Stomach smooth muscle (tissue), 2 donors: Measurements from ENCODE around the gene SLC25A24.
"Not testable (repeated sequence)": the region's sequence is repeated elsewhere in the genome, so short reads cannot be mapped to it uniquely, and the experiment has no call there.

Experiments used
- H3K27ac ChIP-seq: one replicate; pipeline ENCODE4 v1.7.0; 2013; ENCODE audit warnings: mild to moderate bottlenecking, low read length, inconsistent platforms
- H3K27me3 ChIP-seq, 2 donors: one replicate each; pipeline ENCODE4 v1.7.0; 2013; ENCODE audit warnings: low read length in 2 of 2; ENCODE audit not compliant: insufficient read depth in 2 of 2, control insufficient read depth in 1 of 2
- H3K36me3 ChIP-seq, 2 donors: one replicate each; pipeline ENCODE4 v1.7.0; 2013; ENCODE audit warnings: low read length in 2 of 2; ENCODE audit not compliant: control insufficient read depth in 2 of 2, insufficient read depth in 2 of 2
- H3K4me1 ChIP-seq: one replicate; pipeline ENCODE4 v1.7.0; 2013; ENCODE audit warnings: low read length; ENCODE audit not compliant: control insufficient read depth, insufficient read depth
- H3K4me3 ChIP-seq, 2 donors: one replicate each; pipeline ENCODE4 v1.7.0; 2013; ENCODE audit warnings: low read length in 2 of 2
- H3K9ac ChIP-seq, 2 donors: one replicate each; pipeline ENCODE4 v1.7.0; 2013; ENCODE audit warnings: low read length in 2 of 2, mild to moderate bottlenecking in 1 of 2
- H3K9me3 ChIP-seq, 2 donors: one replicate each; pipeline ENCODE4 v1.7.0; 2013; ENCODE audit warnings: low read length in 2 of 2; ENCODE audit not compliant: control insufficient read depth in 2 of 2
- donor health status: healthy.
- donor health status: Pancreatic carcinoma.

The SLC25A24 gene

DNA sequence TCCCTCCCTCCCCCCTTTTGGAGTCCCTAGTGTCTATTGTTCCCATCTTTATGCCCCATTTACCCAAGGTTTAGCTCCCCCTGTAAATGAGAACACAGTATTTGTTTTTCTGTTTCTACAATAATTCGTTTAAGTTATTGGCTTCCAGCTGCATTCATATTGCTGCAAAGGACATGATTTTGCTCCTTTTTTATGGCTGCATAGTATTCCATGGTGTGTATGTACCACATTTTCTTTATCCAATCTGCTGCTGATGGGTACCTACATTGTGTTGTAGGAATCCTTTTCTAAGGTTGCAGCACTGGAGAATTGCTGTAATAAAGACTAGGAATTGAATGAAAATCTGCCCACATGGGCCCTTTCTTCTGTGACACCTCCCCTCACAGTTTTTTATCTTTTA, 6.8 kb downstream of the SLC25A24 start:
- Histone ChIP-seq H3K27me3 (no peaks in the 10 kb centered on the region), H3K9me3 (no peaks in the 10 kb centered on the region), H3K4me3 (no peak overlapping the region), H3K4me1 (no peaks in the 10 kb centered on the region), H3K36me3 (peaks cover 0 to 3% of the 10 kb centered on the region in 2 donors), H3K9ac (no peak overlapping the region), H3K27ac (no peak overlapping the region)

DNA sequence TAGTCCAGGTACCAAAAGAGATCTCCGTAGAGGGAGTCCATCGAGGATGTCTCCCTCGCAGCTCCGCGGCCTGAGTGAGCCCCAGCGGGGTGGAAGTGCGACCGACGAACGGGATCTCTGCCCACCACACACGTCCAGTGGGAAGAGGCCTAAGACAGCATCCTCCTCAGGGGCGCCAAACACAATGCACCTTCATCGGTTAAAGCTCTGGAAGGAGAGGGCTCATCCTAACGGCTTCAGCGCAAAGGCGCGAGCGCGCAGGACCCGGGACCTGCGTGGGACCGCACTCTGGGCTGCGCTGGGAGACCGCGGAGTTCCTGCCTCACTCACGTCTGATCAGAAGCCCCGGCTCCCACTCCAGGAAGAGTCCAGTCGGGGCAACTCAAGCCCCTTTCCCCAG, 7.6 kb downstream of the SLC25A24 start:
- Histone ChIP-seq H3K36me3 (peaks cover 0 to 3% of the 10 kb centered on the region in 2 donors), H3K4me1 (no peaks in the 10 kb centered on the region), H3K4me3 (no peak overlapping the region), H3K27ac (no peak overlapping the region), H3K9me3 (no peaks in the 10 kb centered on the region), H3K9ac (no peak overlapping the region), H3K27me3 (no peaks in the 10 kb centered on the region)

DNA sequence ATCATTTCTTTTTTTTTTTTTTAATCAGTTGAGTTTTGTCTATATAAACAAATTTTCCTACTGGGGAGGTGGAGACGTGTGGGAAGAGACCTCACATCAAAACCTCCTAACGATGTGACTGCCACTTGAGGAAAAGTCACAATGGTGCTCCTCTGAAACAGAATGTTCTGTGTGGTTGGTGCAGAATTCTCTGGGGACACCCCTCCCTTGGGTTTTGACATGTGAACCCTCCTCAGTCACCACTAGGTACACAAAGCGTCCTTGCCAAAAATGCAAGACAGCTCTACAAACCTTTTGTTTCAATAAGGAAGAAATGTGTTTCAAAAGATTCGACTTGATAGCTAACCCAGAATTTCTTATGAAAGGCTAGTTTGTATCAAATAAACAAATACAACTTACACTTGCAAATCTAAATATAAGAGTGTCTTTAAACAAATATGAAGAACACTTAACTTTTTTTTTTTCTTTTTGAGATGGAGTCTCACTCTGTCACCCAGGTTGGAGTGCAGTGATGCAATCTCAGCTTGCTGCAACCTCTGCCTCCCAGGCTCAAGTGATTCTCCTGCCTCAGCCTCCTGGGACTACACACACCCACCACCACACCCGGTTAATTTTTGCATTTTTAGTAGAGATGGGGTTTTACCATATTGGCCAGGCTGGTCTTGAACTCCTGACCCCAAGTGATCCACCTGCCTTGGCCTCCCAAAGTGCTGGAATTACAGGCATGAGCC, 9.3 kb downstream of the SLC25A24 start:
- H3K27me3 ChIP-seq, result no peaks in the 10 kb centered on the region
- no peaks in the 10 kb centered on the region for H3K4me1 ChIP-seq
- H3K27ac ChIP-seq, result no peak overlapping the region
- no peak overlapping the region for H3K9ac ChIP-seq
- no peaks in the 10 kb centered on the region for H3K36me3 ChIP-seq
- H3K9me3 ChIP-seq, result no peaks in the 10 kb centered on the region
- H3K4me3 ChIP-seq, result no peak overlapping the region

DNA sequence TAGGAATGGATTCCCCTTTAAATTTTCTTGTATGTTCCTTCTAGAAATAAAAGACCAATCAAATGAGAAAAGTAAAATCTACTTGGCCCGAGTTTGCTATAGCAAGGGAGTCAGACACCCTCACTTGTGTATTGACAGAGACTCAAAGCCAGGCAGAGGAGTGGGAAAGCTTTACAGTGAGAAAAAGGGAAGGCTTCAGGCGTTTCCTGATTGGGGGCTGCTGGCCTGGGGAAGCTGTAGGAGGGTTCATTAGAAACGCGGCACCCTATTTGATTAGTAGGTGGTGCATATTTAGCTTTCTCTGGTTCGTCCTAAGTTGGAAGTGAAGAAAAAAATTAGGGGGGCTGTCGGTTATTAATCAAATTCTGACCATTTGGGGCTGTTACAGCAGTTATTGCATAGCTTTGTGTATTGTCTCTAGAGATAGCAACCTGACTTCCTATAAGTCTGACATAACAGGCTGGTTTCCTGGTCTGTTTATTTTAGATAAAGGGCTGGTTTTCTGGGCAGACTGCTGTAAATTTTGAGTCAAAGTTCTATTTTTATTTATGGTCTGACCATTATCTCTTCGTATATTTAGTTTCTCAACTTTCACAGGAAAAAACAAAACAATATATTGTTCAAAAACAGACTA, 10.0 kb downstream of the SLC25A24 start:
- Histone ChIP-seq H3K4me3 (no peak overlapping the region), H3K9ac (no peak overlapping the region), H3K4me1 (no peaks in the 10 kb centered on the region), H3K27ac (no peak overlapping the region), H3K9me3 (no peaks in the 10 kb centered on the region), H3K27me3 (no peaks in the 10 kb centered on the region), H3K36me3 (no peaks in the 10 kb centered on the region)

DNA sequence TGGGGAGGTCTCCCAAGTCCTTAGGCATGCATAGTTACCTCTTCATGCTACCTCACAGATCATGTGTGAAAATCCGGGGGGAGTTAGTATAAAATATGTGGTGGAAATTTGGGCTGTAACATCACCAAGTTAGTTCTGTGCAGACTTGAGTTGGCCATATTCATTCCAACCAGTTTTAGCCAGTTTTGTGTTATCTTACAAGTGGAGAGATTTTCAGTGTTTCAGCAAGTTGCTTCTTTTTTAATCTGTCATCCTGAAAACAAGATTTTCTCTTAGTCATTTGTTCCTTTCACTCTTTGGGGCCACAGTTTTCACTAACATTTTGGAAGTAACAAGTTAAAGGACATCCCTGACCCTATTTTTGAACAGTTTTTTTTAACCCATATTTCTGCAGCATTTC, 11.3 kb downstream of the SLC25A24 start:
- H3K36me3 ChIP-seq, result peaks cover under 1 to 8% of the 10 kb centered on the region in 2 donors
- no peak overlapping the region for H3K9ac ChIP-seq
- H3K27me3 ChIP-seq, result no peaks in the 10 kb centered on the region
- H3K9me3 ChIP-seq, result no peaks in the 10 kb centered on the region
- no peaks in the 10 kb centered on the region for H3K4me1 ChIP-seq
- no peak overlapping the region for H3K27ac ChIP-seq
- H3K4me3 ChIP-seq, result no peak overlapping the region

DNA sequence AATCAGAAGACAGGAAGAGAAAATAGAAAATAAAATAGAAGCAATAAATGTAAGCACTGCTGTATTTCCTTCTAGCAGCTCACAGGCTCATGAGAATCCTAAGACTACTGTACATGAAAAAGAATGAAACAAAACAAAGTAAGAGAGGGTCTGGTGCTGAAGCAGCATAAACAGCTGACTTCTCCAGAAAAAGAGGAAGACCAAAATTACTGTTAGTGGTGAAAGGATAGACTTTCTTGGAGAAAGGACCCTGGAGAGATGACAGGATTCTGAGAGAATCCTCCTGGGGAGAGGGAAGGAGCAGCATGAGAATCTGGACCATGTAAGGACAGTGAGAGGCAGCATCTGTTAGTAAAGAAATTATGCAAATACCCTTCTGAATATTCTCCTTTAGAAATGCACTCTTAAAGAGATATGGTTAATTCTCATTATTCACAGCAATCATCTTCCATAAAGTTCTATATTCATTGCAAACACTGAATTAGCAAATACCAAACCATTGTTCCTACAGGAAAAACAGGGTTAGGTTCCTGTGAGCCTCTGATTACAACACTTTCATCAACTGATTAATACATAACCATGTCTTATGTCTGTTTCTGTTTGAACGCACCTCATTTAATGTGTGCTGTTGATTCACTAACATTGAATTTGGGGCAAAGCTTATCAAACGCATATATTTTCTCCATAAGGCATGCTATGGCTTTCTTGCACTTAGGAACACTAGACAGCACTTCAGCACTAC, 17.0 kb downstream of the SLC25A24 start:
- no peaks in the 10 kb centered on the region for H3K27me3 ChIP-seq
- H3K27ac ChIP-seq, result no peak overlapping the region
- no peak overlapping the region for H3K4me3 ChIP-seq
- no peak overlapping the region for H3K9ac ChIP-seq
- H3K9me3 ChIP-seq, result no peaks in the 10 kb centered on the region
- H3K4me1 ChIP-seq, result no peaks in the 10 kb centered on the region
- peaks cover 5 to 17% of the 10 kb centered on the region in 2 donors for H3K36me3 ChIP-seq

DNA sequence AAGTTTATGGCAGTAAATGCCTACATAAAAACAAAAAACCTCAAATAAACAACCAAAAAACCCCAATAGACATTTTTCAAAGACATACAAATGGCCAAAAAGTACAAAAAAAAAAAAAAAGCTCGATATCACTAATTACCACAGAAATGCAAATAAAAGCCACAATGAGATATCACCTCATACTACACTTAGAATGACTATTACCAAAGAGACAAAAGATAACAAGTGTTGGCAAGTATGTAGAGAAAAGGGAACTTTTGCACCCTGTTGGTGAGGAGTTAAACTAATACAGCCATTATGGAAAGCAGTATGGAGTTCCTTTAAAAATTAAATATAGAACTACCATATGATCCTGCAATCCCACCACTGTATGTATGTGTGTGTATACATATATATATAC, 21.1 kb downstream of the SLC25A24 start:
- Histone ChIP-seq H3K4me3 (no peak overlapping the region), H3K4me1 (no peaks in the 10 kb centered on the region), H3K9me3 (no peaks in the 10 kb centered on the region), H3K36me3 (peaks cover 7 to 12% of the 10 kb centered on the region in 2 donors), H3K27me3 (no peaks in the 10 kb centered on the region), H3K27ac (no peak overlapping the region), H3K9ac (no peak overlapping the region)

DNA sequence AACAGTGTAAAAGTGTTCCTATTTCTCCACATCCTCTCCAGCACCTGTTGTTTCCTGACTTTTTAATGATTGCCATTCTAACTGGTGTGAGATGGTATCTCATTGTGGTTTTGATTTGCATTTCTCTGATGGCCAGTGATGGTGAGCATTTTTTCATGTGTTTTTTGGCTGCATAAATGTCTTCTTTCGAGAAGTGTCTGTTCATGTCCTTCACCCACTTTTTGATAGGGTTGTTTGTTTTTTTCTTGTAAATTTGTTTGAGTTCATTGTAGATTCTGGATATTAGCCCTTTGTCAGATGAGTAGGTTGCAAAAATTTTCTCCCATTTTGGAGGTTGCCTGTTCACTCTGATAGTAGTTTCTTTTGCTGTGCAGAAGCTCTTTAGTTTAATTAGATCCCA, 37.7 kb downstream of the SLC25A24 start:
- not testable (repeated sequence) for H3K4me1 ChIP-seq, H3K9me3 ChIP-seq, H3K27me3 ChIP-seq, H3K9ac ChIP-seq, H3K36me3 ChIP-seq, H3K4me3 ChIP-seq, H3K27ac ChIP-seq

DNA sequence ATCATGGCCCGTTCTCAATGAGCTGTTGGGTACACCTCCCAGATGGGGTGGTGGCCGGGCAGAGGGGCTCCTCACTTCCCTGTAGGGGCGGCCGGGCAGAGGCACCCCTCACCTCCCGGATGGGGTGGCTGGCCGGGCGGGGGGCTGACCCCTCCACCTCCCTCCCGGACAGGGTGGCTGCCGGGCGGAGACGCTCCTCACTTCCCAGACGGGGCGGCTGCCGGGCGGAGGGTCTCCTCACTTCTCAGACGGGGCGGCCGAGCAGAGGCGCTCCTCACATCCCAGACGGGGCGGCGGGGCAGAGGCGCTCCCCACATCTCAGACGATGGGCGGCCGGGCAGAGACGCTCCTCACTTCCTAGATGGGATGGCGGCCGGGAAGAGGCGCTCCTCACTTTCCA, 40.2 kb downstream of the SLC25A24 start:
- not testable (repeated sequence) for H3K9ac ChIP-seq, H3K4me3 ChIP-seq, H3K4me1 ChIP-seq, H3K27me3 ChIP-seq, H3K27ac ChIP-seq, H3K9me3 ChIP-seq
- H3K36me3 ChIP-seq, result peaks cover 0 to 11% of the 10 kb centered on the region in 2 donors

DNA sequence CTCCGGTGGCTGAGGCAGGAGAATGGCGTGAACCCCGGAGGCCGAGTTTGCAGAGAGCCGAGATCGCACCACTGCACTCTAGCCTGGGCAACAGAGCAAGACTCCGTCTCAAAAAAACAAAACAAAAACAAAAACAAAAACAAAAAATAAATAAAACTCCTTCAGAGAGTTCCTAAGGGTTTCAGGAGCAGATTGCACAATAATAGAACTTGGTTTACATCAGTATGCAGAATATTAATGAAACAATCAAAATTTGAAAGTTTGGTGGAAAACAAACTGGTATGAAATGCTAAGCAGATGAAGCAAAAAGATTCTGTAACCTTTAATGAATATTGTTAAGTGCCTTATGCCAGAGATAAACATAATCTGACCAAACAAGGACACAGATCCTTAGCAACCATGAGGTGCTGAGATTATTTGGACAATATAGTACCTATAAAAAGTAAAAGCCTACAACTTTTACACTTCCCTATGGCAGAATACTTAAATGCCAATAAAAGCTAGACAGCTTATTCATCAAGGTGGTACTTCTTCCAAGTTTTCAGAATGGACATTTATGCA, 41.2 kb downstream of the SLC25A24 start:
- H3K4me3 ChIP-seq, result no peak overlapping the region
- no peaks in the 10 kb centered on the region for H3K27me3 ChIP-seq
- no peaks in the 10 kb centered on the region for H3K4me1 ChIP-seq
- no peak overlapping the region for H3K9ac ChIP-seq
- H3K9me3 ChIP-seq, result no peaks in the 10 kb centered on the region
- H3K27ac ChIP-seq, result no peak overlapping the region
- H3K36me3 ChIP-seq, result peaks cover 0 to 18% of the 10 kb centered on the region in 2 donors
